ENCODE data around the gene PCSK5.

DNA sequence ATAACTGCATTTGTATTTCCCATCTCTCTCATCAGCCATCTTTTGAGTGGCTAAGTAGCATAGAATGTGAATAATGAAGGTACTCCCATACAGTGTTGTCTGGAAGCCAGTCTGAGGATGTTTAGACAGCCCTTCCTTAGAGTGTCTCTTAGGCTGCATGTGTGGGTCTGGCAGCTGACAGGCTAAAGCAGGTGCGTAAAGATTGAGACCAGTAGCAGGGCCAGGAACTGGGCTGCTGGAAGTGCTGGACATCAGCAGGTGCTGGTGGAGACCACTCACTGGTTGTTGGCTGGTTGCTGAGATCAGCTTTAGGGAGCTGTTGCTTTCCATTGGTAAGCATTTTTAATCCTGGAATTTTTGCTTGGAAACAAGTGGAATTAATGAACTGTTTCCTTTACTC lies 197.5 kb downstream of the PCSK5 start:
- TF ChIP-seq, protein P1, sequence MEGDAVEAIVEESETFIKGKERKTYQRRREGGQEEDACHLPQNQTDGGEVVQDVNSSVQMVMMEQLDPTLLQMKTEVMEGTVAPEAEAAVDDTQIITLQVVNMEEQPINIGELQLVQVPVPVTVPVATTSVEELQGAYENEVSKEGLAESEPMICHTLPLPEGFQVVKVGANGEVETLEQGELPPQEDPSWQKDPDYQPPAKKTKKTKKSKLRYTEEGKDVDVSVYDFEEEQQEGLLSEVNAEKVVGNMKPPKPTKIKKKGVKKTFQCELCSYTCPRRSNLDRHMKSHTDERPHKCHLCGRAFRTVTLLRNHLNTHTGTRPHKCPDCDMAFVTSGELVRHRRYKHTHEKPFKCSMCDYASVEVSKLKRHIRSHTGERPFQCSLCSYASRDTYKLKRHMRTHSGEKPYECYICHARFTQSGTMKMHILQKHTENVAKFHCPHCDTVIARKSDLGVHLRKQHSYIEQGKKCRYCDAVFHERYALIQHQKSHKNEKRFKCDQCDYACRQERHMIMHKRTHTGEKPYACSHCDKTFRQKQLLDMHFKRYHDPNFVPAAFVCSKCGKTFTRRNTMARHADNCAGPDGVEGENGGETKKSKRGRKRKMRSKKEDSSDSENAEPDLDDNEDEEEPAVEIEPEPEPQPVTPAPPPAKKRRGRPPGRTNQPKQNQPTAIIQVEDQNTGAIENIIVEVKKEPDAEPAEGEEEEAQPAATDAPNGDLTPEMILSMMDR (IDR thresholded peaks at IDR 0.05): no peak
- no peak for TF ChIP-seq POLR2A (IDR thresholded peaks at IDR 0.05)

Measured in prostate gland (tissue), 2 donors.